ENCODE measurements around the gene CYFIP1. TPM values are rescaled to one million over a fixed set of nuclear protein-coding genes. Genes with fewer than 3 reads are reported as not detected.

The CYFIP1 gene
- polyA plus RNA-seq, 4 donors, result 89.0 to 106 (median 96.2) TPM

DNA sequence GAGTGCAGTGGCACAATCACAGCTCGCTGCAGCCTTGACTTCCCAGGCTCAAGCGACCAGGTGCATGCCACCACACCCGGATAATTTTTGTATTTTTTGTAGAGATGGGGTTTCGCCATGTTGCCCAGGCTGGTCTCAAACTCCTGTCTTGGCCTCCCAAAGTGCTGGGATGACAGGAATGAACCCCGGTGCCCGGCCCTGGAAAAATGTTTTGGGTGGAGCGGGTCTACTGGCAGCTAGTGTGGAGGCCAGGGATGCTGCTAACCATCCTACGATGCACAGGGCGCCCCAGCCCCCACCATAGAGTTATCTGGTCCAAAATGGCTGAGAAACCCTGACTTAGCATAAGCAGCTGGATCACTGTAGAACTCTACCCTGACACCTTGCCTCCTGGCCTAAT is 106.3 kb downstream of the CYFIP1 start:
- DNase-seq (ENCODE audit: low read depth in 4 of 4, low spot score in 2 of 4), result no peak

- DNase-seq (ENCODE audit: low read depth in 4 of 4, low spot score in 2 of 4), result no peak
Observed at GRCh38 chr15:22872936-22873701, 107.0 kb downstream of the CYFIP1 start.

- no peak for DNase-seq (ENCODE audit: low read depth in 4 of 4, low spot score in 2 of 4)
Observed at GRCh38 chr15:22871481-22872086, 108.6 kb downstream of the CYFIP1 start.

DNA sequence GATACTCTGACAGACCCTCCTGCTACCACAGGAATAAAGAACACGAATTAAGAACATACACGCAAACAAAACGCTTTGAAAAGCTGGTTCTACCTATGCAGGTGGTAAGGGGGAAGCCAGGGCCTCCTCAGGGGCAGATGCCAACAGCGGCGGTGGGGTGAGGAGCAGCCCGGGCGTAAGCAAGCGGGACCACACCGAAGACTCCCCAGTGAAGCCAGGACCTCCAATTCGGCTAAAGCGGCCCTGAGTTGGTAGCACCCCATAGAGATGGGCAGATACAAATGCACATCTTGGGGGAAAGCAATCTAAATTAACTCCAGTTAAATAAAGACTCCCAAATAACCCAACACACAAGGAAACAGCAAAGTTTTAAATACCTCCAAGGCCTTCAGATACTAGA is 109.3 kb downstream of the CYFIP1 start:
- DNase-seq (ENCODE audit: low read depth in 4 of 4, low spot score in 2 of 4), result no peak

DNA sequence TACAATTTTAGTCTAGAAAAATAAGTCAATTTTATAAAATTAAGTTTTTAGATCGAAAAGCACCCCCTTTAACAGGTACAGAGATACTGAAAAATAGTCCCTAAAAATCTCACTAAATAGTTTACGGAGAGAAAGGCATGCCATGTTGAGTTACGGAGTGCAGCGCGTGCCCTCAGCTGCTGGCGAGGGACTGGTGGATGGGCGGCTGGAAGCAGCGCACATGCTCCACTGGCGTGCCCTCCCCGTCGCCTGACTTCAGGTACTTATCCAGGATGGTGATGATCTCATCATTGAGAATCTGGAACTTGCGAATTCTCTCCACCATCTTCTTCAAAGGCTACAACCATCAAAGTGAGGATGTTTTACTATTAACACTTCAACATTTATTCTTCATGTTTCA is 110.3 kb downstream of the CYFIP1 start:
- no peak for DNase-seq (ENCODE audit: low read depth in 4 of 4, low spot score in 2 of 4)

GRCh38 chr15:22868928-22869327 is 111.2 kb downstream of the CYFIP1 start:
- no peak for DNase-seq (ENCODE audit: low read depth in 4 of 4, low spot score in 2 of 4)

GRCh38 chr15:22868495-22868894 is 111.7 kb downstream of the CYFIP1 start:
- no peak for DNase-seq (ENCODE audit: low read depth in 4 of 4, low spot score in 2 of 4)

GRCh38 chr15:22867886-22868285 is 112.3 kb downstream of the CYFIP1 start:
- DNase-seq (ENCODE audit: low read depth in 4 of 4, low spot score in 2 of 4), result no peak

GRCh38 chr15:22866079-22866478 is 114.1 kb downstream of the CYFIP1 start:
- no peak for DNase-seq (ENCODE audit: low read depth in 4 of 4, low spot score in 2 of 4)

DNA sequence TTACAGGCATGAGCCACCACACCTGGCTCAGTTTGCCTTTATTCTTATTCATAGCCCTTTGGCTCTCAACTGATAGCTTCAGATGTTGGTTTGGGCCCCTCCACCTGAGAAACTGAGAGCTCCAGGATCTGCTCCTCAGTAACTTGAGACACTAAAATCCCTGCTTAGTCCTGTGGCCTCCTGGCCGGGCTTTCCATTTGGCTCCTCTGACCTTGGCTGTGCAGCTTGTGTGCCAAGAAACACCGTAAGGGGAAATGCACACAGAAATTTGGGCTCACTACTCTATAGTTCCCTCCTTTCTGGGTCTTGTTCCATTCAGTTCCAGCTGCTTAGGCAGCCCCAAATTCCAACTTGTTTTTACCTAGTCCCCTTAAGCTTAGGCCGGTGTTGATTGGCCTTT is 116.8 kb downstream of the CYFIP1 start:
- no peak for DNase-seq (ENCODE audit: low read depth in 4 of 4, low spot score in 2 of 4)

GRCh38 chr15:22861161-22861560 is 119.0 kb downstream of the CYFIP1 start:
- no peak for DNase-seq (ENCODE audit: low read depth in 4 of 4, low spot score in 2 of 4)

DNA sequence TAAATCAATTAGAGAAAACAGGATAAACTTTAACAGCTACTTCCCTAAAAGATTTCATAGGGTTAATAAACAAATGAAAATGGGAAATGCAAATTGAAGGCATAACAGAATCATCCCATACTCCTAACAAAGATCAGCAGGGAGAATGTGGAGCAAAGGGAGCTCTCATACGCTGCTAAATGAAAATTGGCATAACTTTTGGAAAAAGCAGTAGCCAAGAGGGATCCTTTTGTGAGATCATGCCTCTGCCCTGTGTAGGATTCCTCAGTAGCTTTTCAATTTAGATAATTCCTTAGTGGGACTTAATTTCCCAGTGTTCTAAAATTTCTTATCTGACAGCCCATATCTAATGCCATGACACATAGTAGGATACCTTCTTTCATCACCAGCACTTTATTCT is 123.5 kb downstream of the CYFIP1 start:
- no peak for DNase-seq (ENCODE audit: low read depth in 4 of 4, low spot score in 2 of 4)

DNA sequence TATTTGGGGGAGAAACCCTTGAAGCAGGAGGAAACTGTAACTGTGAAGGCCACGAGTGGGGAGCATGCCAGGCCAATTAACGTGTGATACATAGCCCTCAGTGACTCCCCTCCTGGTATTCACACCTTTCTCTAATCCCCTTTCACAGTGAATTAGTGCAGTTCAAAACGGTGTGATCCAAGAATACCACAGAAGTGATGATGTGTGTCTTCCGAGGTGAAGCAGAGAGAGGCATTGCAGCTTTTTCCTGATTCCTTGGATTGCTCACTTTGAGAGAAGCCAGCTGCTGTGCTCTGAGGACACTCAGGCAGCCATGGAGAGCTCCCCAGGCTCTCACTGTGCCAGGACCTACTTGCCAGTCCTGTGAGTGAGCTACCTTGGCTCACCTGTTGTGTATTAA is 124.4 kb downstream of the CYFIP1 start:
- no peak for DNase-seq (ENCODE audit: low read depth in 4 of 4, low spot score in 2 of 4)

GRCh38 chr15:22851513-22851912 is 128.7 kb downstream of the CYFIP1 start:
- no peak for DNase-seq (ENCODE audit: low read depth in 4 of 4, low spot score in 2 of 4)

DNA sequence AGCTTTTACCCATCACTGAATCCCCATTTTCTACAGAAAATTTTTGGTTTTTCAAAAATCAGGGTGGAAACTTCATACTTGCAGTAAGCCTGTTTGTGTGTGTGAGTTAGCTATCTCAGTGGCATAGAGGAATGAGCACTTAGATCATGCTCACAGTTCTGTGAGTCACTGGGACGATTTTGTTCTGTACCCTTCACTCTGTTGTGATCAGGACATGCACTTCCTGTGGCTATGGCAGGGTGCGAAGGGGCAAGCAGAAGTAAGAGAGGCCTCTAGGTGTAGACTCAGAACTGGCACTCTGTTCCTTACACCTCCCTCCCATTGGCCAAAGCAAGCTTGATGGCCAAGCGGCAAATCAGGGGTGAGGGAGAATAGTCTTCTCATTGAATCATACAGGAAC is 130.1 kb downstream of the CYFIP1 start:
- DNase-seq (ENCODE audit: low read depth in 4 of 4, low spot score in 2 of 4), result no peak

GRCh38 chr15:22846073-22846472 is 134.1 kb downstream of the CYFIP1 start:
- no peak for DNase-seq (ENCODE audit: low read depth in 4 of 4, low spot score in 2 of 4)

DNA sequence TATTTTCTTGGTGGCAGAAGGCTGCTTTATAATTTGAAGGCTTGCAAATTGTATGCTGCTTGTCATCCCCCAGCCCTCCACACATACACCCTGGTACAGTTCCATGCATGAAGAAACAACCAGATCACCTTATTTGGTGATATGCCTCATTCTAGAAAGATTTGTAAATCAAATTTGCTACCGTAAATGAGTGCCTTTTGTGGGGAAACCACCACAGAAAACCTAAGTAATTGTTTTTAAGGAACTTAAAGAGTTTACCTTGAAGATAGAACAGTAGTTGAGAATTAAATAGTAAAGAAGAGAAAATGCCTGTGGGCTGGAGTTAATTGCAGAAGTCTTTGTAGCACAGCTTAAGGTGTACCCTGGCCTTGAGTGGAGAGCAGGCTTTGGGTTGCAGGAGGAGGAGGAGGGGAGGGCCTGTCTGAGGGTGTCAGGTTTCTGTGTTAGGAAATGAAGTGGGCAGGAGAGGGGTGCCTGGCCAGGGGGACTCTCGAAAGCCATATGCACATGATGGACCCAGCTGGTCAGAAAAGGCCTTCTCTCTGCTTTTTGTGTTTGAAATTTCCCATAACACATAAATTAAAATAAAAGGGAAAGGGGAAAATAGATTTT is 134.8 kb downstream of the CYFIP1 start:
- peak in 1 of 4 donors; percentile 40 for DNase-seq (ENCODE audit: low read depth in 4 of 4, low spot score in 2 of 4)

GRCh38 chr15:22844421-22845288 is 135.5 kb downstream of the CYFIP1 start:
- no peak for DNase-seq (ENCODE audit: low read depth in 4 of 4, low spot score in 2 of 4)

- no peak for DNase-seq (ENCODE audit: low read depth in 4 of 4, low spot score in 2 of 4)
Observed at GRCh38 chr15:22839046-22839695, 141.0 kb downstream of the CYFIP1 start.

- DNase-seq (ENCODE audit: low read depth in 4 of 4, low spot score in 2 of 4), result peak; percentile 91 to 96 (median 96)
Observed at GRCh38 chr15:22838292-22839042, 141.7 kb downstream of the CYFIP1 start, which contains the start of gene NIPA2. Gene NIPA2, plus strand, starts transcription at chr15:22838666. Its CDS starts 13,066 bp downstream, at chr15:22851732.
